Lung (tissue), 12 donors: ENCODE results near the gene CDK2. TPM values are rescaled to one million over a fixed set of nuclear protein-coding genes. Genes with fewer than 3 reads are reported as not detected.
A peak's percentile ranks its signal among the peaks of the same experiment; 100 is the strongest.
"Not testable (repeated sequence)": the region's sequence is repeated elsewhere in the genome, so short reads cannot be mapped to it uniquely, and the experiment has no call there.

ENCODE experiments used
- ATAC-seq: fragments of 200-7000 bp; cut with Tn5 transposase; one replicate; pipeline ENCODE4 v1.9.1; 2020; ENCODE audit warnings: moderate number of reproducible peaks; ENCODE audit not compliant: insufficient read depth, low FRiP score
- DNase-seq, 3 donors: peaks; one replicate each; pipeline ENCODE4 v3.0.0-alpha.2; 2013 to 2017
- H3K27ac ChIP-seq, 2 donors: one replicate each; pipeline ENCODE4 v1.5.1; 2013; ENCODE audit warnings: mild to moderate bottlenecking in 2 of 2, moderate library complexity in 2 of 2, control low read depth in 1 of 2, inconsistent platforms in 1 of 2, low read depth in 1 of 2, low read length in 1 of 2
- H3K27me3 ChIP-seq, 3 donors: one replicate each; pipeline ENCODE4 v1.5.1; 2013; ENCODE audit warnings: low read length in 2 of 3; ENCODE audit not compliant: control insufficient read depth in 3 of 3, insufficient read depth in 3 of 3
- H3K36me3 ChIP-seq, 4 donors: one replicate each; pipeline ENCODE4 v1.5.1; 2013; ENCODE audit warnings: low read length in 4 of 4, mild to moderate bottlenecking in 1 of 4, moderate library complexity in 1 of 4; ENCODE audit not compliant: control insufficient read depth in 4 of 4, insufficient read depth in 4 of 4
- H3K4me1 ChIP-seq, 5 donors: one replicate each; pipeline ENCODE4 v1.5.1; 2013; ENCODE audit warnings: low read length in 5 of 5, mild to moderate bottlenecking in 2 of 5, moderate library complexity in 1 of 5; ENCODE audit not compliant: control insufficient read depth in 5 of 5, insufficient read depth in 5 of 5
- H3K4me3 ChIP-seq: one replicate; pipeline ENCODE4 v1.5.1; 2013; ENCODE audit warnings: mild to moderate bottlenecking, control low read depth, moderate library complexity
- H3K9ac ChIP-seq, 2 donors: one replicate each; pipeline ENCODE4 v1.5.1; 2013; ENCODE audit warnings: low read length in 2 of 2, control low read depth in 1 of 2; ENCODE audit not compliant: insufficient read depth in 1 of 2
- H3K9me3 ChIP-seq, 4 donors: one replicate each; pipeline ENCODE4 v1.5.1; 2013; ENCODE audit warnings: low read length in 3 of 4, mild to moderate bottlenecking in 1 of 4, moderate library complexity in 1 of 4; ENCODE audit not compliant: control insufficient read depth in 4 of 4, insufficient read depth in 3 of 4
- WGBS, 2 donors: extraction: QIAGEN DNeasy Blood & Tissue Kit; methylation state at CpG; one replicate each; pipeline ENCODE4 v1.1.7; 2013; 5-methylcytosine and 5-hydroxymethylcytosine counted together
- polyA plus RNA-seq, 2 donors: library from polyadenylated mRNA; stranded (reverse); fragments of 200-250 nt; gene quantifications; one replicate each; pipeline ENCODE4 v1.2.1, GENCODE V29; 2013
- total RNA-seq, 2 donors: library from RNA; depleted of rRNA in 1 of 2; stranded (reverse); fragments of >200 nt in 1 of 2; gene quantifications; one replicate each; pipeline ENCODE4 v1.2.1, GENCODE V29; 2014 to 2021
- TF ChIP-seq, protein P1 (sequence below): IDR thresholded peaks from 2 replicates; pipeline ENCODE4 v1.5.1; 2012; ENCODE audit warnings: mild to moderate bottlenecking; ENCODE audit errors: control extremely low read depth, extremely low read depth
- donor health status: control.
- donor health status: control.
- donor health status: Bipolar disorder and iron deficiency.
- donor health status: healthy.
- donor health status: DM: yes; HTN: yes; CAD: no.

CDK2 gene
- total and polyA plus RNA-seq, 4 donors, result 13.0 to 28.0 (median 26.5) TPM

GRCh38 chr12:55996715-55997534, 30.3 kb downstream of the CDK2 start, which contains the start of gene SUOX:
SUOX (plus strand) TSS chr12:55997276; CDS start chr12:56002222, 4,946 bp downstream.
- Histone ChIP-seq H3K27me3 (no peaks in the 10 kb centered on the region), H3K36me3 (peaks cover 14 to 22% (median 15%) of the 10 kb centered on the region in 4 donors), H3K4me1 (peaks cover 0 to 16% (median 4%) of the 10 kb centered on the region in 5 donors), H3K27ac (peak within 1 kb of the TSS; percentile 77 to 85), H3K9me3 (no peaks in the 10 kb centered on the region), H3K9ac (peak within 1 kb of the TSS; percentile 50 to 76), H3K4me3 (peak within 1 kb of the TSS; percentile 68)
- peak; percentile 100 for ATAC-seq
- peak; percentile 98 to 99 (median 98) for DNase-seq
- TF ChIP-seq, protein P1, sequence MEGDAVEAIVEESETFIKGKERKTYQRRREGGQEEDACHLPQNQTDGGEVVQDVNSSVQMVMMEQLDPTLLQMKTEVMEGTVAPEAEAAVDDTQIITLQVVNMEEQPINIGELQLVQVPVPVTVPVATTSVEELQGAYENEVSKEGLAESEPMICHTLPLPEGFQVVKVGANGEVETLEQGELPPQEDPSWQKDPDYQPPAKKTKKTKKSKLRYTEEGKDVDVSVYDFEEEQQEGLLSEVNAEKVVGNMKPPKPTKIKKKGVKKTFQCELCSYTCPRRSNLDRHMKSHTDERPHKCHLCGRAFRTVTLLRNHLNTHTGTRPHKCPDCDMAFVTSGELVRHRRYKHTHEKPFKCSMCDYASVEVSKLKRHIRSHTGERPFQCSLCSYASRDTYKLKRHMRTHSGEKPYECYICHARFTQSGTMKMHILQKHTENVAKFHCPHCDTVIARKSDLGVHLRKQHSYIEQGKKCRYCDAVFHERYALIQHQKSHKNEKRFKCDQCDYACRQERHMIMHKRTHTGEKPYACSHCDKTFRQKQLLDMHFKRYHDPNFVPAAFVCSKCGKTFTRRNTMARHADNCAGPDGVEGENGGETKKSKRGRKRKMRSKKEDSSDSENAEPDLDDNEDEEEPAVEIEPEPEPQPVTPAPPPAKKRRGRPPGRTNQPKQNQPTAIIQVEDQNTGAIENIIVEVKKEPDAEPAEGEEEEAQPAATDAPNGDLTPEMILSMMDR, result no peak
- WGBS, 2 donors, result 1 to 2% methylated on average over 27 of the region's 27 CpGs

DNA sequence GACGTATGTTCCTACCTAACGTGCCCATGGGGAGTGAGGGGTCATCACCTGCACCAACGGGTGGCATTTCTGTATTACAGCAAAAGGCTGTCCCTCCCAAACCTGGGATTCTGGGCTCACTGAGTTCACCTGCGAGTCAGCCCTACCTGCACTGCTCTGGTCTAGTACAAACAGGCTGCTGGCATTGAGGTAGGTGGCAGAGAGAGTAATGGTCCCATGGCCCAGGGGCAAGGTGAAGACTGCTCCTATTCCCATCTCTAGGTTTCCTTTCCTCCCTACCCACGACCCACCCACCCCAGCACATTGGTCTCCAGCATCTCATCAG, 30.9 kb downstream of the CDK2 start:
- TF ChIP-seq, protein P1, result no peak
- H3K27me3 ChIP-seq, result no peaks in the 10 kb centered on the region
- 2 to 3% methylated on average over 5 of the region's 5 CpGs for WGBS, 2 donors
- H3K27ac ChIP-seq, result peak overlapping the region; percentile 73 to 85
- ATAC-seq, result no peak
- peak overlapping the region; percentile 50 to 76 for H3K9ac ChIP-seq
- peak overlapping the region; percentile 68 for H3K4me3 ChIP-seq
- H3K9me3 ChIP-seq, result no peaks in the 10 kb centered on the region
- DNase-seq, result peak in 1 of 3 donors; percentile 30
- peaks cover 0 to 16% (median 5%) of the 10 kb centered on the region in 5 donors for H3K4me1 ChIP-seq
- H3K36me3 ChIP-seq, result peaks cover 9 to 22% (median 12%) of the 10 kb centered on the region in 4 donors

DNA sequence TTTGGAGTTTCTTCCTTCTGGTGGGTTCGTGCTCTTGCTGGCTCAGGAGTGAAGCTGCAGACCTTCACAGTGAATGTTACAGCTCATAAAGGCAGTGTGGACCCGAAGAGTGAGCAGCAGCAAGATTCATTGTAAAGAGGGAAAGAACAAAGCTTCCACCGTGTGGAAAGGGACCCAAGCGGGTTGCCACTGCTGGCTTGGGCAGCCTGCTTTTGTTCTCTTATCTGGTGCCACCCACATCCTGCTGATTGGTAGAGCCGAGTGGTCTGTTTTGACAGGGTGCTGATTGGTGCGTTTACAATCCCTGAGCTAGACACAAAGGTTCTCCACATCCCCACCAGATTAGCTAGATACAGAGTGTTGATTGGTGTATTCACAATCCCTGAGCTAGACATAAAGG, 32.9 kb downstream of the CDK2 start:
- Histone ChIP-seq H3K4me1 (peaks cover 0 to 16% (median 5%) of the 10 kb centered on the region in 5 donors), H3K36me3 (peaks cover 0 to 25% (median 6%) of the 10 kb centered on the region in 4 donors)
- not testable (repeated sequence) for ATAC-seq, H3K4me3 ChIP-seq, H3K27ac ChIP-seq, H3K9me3 ChIP-seq, H3K9ac ChIP-seq, H3K27me3 ChIP-seq, DNase-seq
- 76 to 79% methylated on average over 5 to 6 of the region's 6 CpGs for WGBS, 2 donors

DNA sequence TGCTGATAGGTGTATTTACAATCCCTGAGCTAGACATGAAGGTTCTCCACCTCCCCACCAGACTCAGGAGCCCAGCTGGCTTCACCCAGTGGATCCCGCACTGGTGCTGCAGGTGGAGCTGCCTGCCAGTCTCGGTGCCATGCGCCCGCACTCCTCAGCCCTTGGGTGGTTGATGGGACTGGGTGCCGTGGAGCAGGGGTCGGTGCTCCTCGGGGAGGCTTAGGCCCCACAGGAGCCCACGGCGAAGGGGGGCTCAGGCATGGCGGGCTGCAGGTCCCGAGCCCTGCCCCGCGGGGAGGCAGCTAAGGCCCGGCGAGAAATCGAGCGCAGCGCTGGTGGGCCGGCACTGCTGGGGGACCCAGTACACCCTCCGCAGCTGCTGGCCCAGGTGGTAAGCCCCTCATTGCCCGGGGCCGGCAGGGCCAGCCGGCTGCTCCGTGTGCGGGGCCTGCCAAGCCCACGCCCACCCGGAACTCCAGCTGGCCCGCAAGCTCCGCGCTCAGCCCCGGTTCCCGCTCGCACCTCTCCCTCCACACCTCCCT, 33.4 kb downstream of the CDK2 start:
- H3K27ac ChIP-seq, H3K9me3 ChIP-seq, DNase-seq, ATAC-seq, H3K4me3 ChIP-seq, H3K9ac ChIP-seq, H3K27me3 ChIP-seq: not testable (repeated sequence)
- Histone ChIP-seq H3K36me3 (peaks cover 0 to 23% (median 8%) of the 10 kb centered on the region in 4 donors), H3K4me1 (peaks cover 0 to 16% (median 5%) of the 10 kb centered on the region in 5 donors)
- WGBS, 2 donors, result 93 to 98% methylated on average over 20 to 33 of the region's 33 CpGs
